MCF 10A (cell line): ENCODE data around the gene RNPEP. TPM values are rescaled to one million over a fixed set of nuclear protein-coding genes. Genes with fewer than 3 reads are reported as not detected.
A peak's percentile ranks its signal among the peaks of the same experiment; 100 is the strongest.

Source experiments
- BruUV-seq: library from RNA; stranded (reverse); fragments of 400-500 nt; replicated peaks from 2 replicates; lab custom pipeline; 2021; lab: Mats Ljungman, UMichigan
- CTCF ChIA-PET: fragments of 300-600 bp; sonication (Branson Sonifier 250); formaldehyde crosslinking; extraction: SDS; loops from one replicate; lab custom pipeline; 2021; ENCODE audit warnings: antibody characterized with exemption, inconsistent platforms; lab: Yijun Ruan, JAX
- POLR2A ChIA-PET: fragments of 300-600, 350-650 bp; sonication (Branson Sonifier 250); formaldehyde crosslinking; extraction: SDS; loops from one replicate; lab custom pipeline; 2020; ENCODE audit warnings: antibody characterized with exemption, inconsistent platforms; lab: Yijun Ruan, JAX
- DNase-seq: peaks from one replicate; pipeline ENCODE4 v3.0.0-alpha.2; 2018; ENCODE audit not compliant: unreplicated experiment
- H3K27ac Mint-ChIP-seq: one replicate; pipeline ENCODE4 v1.8.0; 2022; ENCODE audit warnings: mild to moderate bottlenecking, low read depth, mixed read lengths; ENCODE audit not compliant: unreplicated experiment
- H3K27me3 Mint-ChIP-seq: one replicate; pipeline ENCODE4 v1.8.0; 2022; ENCODE audit warnings: mixed read lengths; ENCODE audit not compliant: insufficient read depth, unreplicated experiment
- H3K36me3 Mint-ChIP-seq: one replicate; pipeline ENCODE4 v1.8.0; 2022; ENCODE audit warnings: mild to moderate bottlenecking, moderate library complexity, mixed read lengths; ENCODE audit not compliant: insufficient read depth, unreplicated experiment
- H3K4me1 Mint-ChIP-seq: one replicate; pipeline ENCODE4 v1.8.0; 2022; ENCODE audit warnings: mixed read lengths; ENCODE audit not compliant: insufficient read depth, unreplicated experiment
- H3K4me3 Mint-ChIP-seq: one replicate; pipeline ENCODE4 v1.8.0; 2022; ENCODE audit warnings: mild to moderate bottlenecking, moderate library complexity, mixed read lengths; ENCODE audit not compliant: unreplicated experiment
- H3K9me3 Mint-ChIP-seq: one replicate; pipeline ENCODE4 v1.8.0; 2022; ENCODE audit warnings: mixed read lengths; ENCODE audit not compliant: unreplicated experiment
- intact Hi-C: fragments of 100-400 bp; cut with micrococcal nuclease; formaldehyde crosslinking; loops from 2 replicates; pipeline ENCODE4 v1.14.1; 2022
- total RNA-seq: library from RNA; stranded (reverse); gene quantifications from 2 replicates; pipeline ENCODE4 v1.2.3, GENCODE V29; 2022
- TF ChIP-seq, protein P1 (sequence below): fragments of 200-600 bp; IDR thresholded peaks from one replicate; pipeline ENCODE4 v1.8.0; 2022; ENCODE audit warnings: antibody characterized with exemption, mild to moderate bottlenecking; ENCODE audit not compliant: unreplicated experiment

Gene RNPEP
- total RNA-seq, 1 experiment from 2014 or later: 155 TPM

DNA sequence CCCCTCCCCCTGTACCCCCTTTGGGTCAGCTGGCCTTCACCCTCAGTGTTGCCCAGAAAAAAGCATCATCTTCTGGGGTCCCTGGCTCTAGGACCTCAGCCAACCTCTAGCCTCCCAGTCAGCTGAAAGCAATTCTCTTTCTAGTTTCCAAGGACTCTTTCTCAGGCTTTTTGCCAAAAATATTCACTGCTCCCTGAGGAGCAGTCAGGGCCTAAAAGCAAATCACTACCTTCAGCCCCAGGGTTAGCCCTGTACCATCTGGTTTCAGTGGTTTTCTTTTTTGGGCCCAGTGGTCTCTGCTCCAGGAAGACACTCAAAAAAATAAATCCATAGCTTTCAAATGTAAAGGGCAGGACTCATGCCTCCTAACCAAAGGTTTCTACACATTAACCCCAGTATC lies 33.0 kb upstream of the RNPEP start:
- no peak overlapping the region for H3K27ac Mint-ChIP-seq
- ChIA-PET CTCF (interaction anchor here (0.5 to 28.5 kb wide), 6 partner anchors 10 to 170 kb away, joined by 3 to 882 read pairs (median 4); partner anchors contain the start of gene SHISA4), POLR2A (interaction anchor here (0.9 to 1.9 kb wide), 2 partner anchors 32 to 72 kb away, joined by 3 to 5 read pairs; no protein-coding TSS in a partner anchor)

DNA sequence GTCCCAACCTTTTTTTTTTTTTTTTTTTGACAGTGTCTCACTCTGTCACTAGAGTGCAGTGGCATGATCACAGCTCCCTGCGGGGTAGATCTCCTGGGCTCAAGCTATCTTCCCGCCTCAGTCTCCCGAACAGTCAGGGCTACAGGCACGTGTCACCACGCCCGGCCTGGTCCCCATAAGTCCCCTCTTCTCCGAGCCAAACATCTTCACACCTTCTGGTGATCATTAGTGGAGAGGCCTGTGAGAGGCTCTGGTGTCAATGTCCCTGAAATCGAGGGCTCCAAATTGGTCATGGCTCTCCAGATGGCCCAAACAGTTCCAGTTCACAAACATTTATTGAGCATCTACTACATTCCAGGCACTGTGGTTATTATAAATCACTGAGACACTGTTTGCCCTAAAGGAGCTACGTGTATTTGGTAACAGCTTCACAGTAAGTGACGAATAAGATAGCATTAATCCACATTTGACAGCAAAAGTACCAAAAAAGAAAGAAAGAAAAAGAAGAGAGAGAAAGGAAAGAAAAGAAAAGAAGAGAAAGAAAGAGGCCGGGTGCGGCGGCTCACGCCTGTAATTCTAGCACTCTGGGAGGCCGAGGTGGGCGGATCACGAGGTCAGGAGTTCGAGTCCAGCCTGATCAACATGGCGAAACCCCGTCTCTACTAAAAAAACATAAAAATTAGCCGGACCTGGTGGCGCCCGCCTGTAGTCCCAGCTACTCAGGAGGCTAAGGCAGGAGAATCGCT lies 28.0 kb upstream of the RNPEP start:
- TF ChIP-seq, protein P1, sequence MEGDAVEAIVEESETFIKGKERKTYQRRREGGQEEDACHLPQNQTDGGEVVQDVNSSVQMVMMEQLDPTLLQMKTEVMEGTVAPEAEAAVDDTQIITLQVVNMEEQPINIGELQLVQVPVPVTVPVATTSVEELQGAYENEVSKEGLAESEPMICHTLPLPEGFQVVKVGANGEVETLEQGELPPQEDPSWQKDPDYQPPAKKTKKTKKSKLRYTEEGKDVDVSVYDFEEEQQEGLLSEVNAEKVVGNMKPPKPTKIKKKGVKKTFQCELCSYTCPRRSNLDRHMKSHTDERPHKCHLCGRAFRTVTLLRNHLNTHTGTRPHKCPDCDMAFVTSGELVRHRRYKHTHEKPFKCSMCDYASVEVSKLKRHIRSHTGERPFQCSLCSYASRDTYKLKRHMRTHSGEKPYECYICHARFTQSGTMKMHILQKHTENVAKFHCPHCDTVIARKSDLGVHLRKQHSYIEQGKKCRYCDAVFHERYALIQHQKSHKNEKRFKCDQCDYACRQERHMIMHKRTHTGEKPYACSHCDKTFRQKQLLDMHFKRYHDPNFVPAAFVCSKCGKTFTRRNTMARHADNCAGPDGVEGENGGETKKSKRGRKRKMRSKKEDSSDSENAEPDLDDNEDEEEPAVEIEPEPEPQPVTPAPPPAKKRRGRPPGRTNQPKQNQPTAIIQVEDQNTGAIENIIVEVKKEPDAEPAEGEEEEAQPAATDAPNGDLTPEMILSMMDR: no peak
- Mint-ChIP-seq H3K27me3 (no peaks in the 10 kb centered on the region), H3K9me3 (no peaks in the 10 kb centered on the region), H3K4me3 (peak overlapping the region; percentile 96), H3K36me3 (peaks cover 49% of the 10 kb centered on the region), H3K4me1 (peaks cover 12% of the 10 kb centered on the region), H3K27ac (peak overlapping the region; percentile 99)
- intact Hi-C loops: loop anchor here (1.0 kb wide), 1 partner anchor 58 kb away; no protein-coding TSS in a partner anchor
- POLR2A ChIA-PET: interaction anchor here (0.6 to 6.1 kb wide), 26 partner anchors 8 to 694 kb away, joined by 3 to 87 read pairs (median 8); partner anchors contain the start of genes ARL8A, ELF3, IPO9 and LMOD1
- CTCF ChIA-PET: interaction anchor here (0.6 to 28.5 kb wide), 12 partner anchors 9 to 530 kb away, joined by 3 to 882 read pairs (median 4); partner anchors contain the start of gene SHISA4
- no peak for DNase-seq
- BruUV-seq: TSS peak; percentile 84

More for the DNA sequence above, 33.0 kb upstream of the RNPEP start:
- intact Hi-C loops: no loop called here
- Mint-ChIP-seq H3K4me3 (no peak overlapping the region), H3K9me3 (no peaks in the 10 kb centered on the region), H3K36me3 (peaks cover 2% of the 10 kb centered on the region), H3K4me1 (peaks cover 13% of the 10 kb centered on the region), H3K27me3 (peaks cover 35% of the 10 kb centered on the region)
- TF ChIP-seq, protein P1: no peak
- no peak for DNase-seq
- no TSS peak for BruUV-seq

DNA sequence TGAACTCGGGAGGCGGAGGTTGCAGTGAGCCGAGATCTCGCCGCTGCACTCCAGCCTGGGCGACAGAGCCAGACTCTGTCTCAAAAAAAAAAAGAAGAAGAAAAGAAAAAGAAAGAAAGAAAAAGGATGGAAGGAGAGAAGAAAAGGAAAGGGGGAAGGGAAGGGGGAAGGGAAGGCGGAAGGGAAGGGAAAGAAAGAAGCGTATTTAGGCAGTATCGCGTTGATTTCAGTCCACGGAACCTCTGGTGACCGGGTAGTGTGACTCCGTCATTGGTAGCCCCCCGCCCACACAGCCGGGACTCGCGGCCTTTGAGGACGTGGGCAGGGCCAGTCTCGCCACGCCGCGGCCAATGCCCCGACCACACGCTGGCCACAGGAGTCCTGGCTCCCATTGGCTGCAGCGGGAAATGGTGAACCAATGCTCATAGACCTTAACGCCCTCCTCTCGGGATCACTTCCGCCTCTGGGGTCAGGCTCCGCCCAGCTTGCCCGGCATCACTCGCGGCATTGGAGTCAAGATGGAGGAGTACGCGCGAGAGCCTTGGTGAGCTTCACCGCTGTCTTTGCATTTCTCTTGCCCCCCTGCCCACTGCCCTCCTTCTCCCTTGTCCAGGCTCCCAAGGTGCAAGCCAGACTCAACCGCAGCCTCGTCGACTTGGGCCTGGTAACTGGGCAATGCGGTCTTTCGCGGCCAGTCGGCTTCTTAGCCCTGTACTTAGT lies 27.3 kb upstream of the RNPEP start, which contains the start of gene TIMM17A:
Gene TIMM17A (plus strand): TSS at position 495 of the 720 bp plus-strand sequence. CDS start 24 bp downstream, at position 519.
- peak; percentile 100 for DNase-seq
- Mint-ChIP-seq H3K27me3 (no peaks in the 10 kb centered on the region), H3K9me3 (no peaks in the 10 kb centered on the region), H3K4me1 (peaks cover 12% of the 10 kb centered on the region), H3K36me3 (peaks cover 57% of the 10 kb centered on the region), H3K4me3 (peak within 1 kb of the TSS; percentile 96), H3K27ac (peak within 1 kb of the TSS; percentile 99)
- TF ChIP-seq, protein P1: no peak
- no TSS peak for BruUV-seq
- intact Hi-C loops: loop anchor here (1.0 kb wide), 1 partner anchor 59 kb away; no protein-coding TSS in a partner anchor
- POLR2A ChIA-PET: interaction anchor here (0.6 to 6.1 kb wide), 36 partner anchors 9 to 1193 kb away, joined by 3 to 87 read pairs (median 6); partner anchors contain the start of genes ELF3, IPO9, LMOD1 and RNPEP
- CTCF ChIA-PET: interaction anchor here (0.6 to 28.5 kb wide), 9 partner anchors 8 to 180 kb away, joined by 3 to 882 read pairs (median 3); partner anchors contain the start of gene SHISA4
